Natural killer cell (primary cell): ENCODE measurements around the gene ZNF787. TPM values are rescaled to one million over a fixed set of nuclear protein-coding genes. Genes with fewer than 3 reads are reported as not detected.

Experiments
- ATAC-seq, 3 donors: fragments of 150-1000 bp in 2 of 3; fragments of 200-7000 bp in 1 of 3; cut with Tn5 transposase; 1 replicate in 1 of 3; 2 replicates in 2 of 3; pipeline ENCODE4 v1.10.0; 2021; ENCODE audit warnings: mild to moderate bottlenecking in 2 of 3, moderate library complexity in 2 of 3
- DNase-seq, 2 donors: peaks; one replicate each; pipeline versions ENCODE4 v3.0.0 to v3.0.0-alpha.2; 2013 to 2021; ENCODE audit warnings: mixed read lengths in 1 of 2
- H3K27ac ChIP-seq: one replicate; pipeline ENCODE4 v1.5.1; 2013; ENCODE audit warnings: mild to moderate bottlenecking, low read length
- H3K27me3 ChIP-seq: one replicate; pipeline ENCODE4 v1.6.1; 2013; ENCODE audit warnings: low read length; ENCODE audit not compliant: control insufficient read depth, insufficient read depth
- H3K36me3 ChIP-seq: one replicate; pipeline ENCODE4 v1.6.1; 2013; ENCODE audit warnings: low read length; ENCODE audit not compliant: control insufficient read depth, insufficient read depth
- H3K4me1 ChIP-seq: one replicate; pipeline ENCODE4 v1.6.1; 2013; ENCODE audit warnings: low read length; ENCODE audit not compliant: control insufficient read depth, insufficient read depth
- H3K4me3 ChIP-seq: one replicate; pipeline ENCODE4 v1.5.1; 2013; ENCODE audit warnings: low read length
- H3K9me3 ChIP-seq: one replicate; pipeline ENCODE4 v1.6.1; 2013; ENCODE audit warnings: low read length; ENCODE audit not compliant: control insufficient read depth, insufficient read depth
- H3K27ac Mint-ChIP-seq, 2 donors: one replicate each; pipeline ENCODE4 v1.8.0; 2022; ENCODE audit warnings: mild to moderate bottlenecking in 2 of 2, mixed read lengths in 2 of 2, moderate library complexity in 1 of 2
- H3K27me3 Mint-ChIP-seq, 2 donors: one replicate each; pipeline ENCODE4 v1.8.0; 2022; ENCODE audit warnings: low read depth in 2 of 2, mixed read lengths in 2 of 2
- H3K36me3 Mint-ChIP-seq: one replicate; pipeline ENCODE4 v1.8.0; 2022; ENCODE audit warnings: mixed read lengths
- H3K4me1 Mint-ChIP-seq, 2 donors: one replicate each; pipeline ENCODE4 v1.8.0; 2022; ENCODE audit warnings: mixed read lengths in 2 of 2
- H3K4me3 Mint-ChIP-seq: one replicate; pipeline ENCODE4 v1.8.0; 2022; ENCODE audit warnings: mild to moderate bottlenecking, moderate library complexity, mixed read lengths
- H3K9me3 Mint-ChIP-seq, 2 donors: one replicate each; pipeline ENCODE4 v1.8.0; 2022; ENCODE audit warnings: mixed read lengths in 2 of 2
- CTCF ChIP-seq: fragments of 200-600 bp; IDR thresholded peaks from one replicate; pipeline ENCODE4 v1.8.0; 2022; ENCODE audit warnings: antibody characterized with exemption
- WGBS: methylation state at CpG from one replicate; pipeline ENCODE4 v1.1.7; 2013; ENCODE audit warnings: missing lambda C conversion rate; ENCODE audit not compliant: insufficient coverage; 5-methylcytosine and 5-hydroxymethylcytosine counted together
- intact Hi-C: fragments of 100-400 bp; cut with micrococcal nuclease; formaldehyde crosslinking; loops from one replicate; pipeline ENCODE4 v1.14.2; 2022
- total RNA-seq, 4 donors: library from RNA; stranded (reverse); fragments of 120-200 nt in 1 of 4; gene quantifications; one replicate each; pipeline versions ENCODE4 v1.2.3 to v1.2.4, GENCODE V29; 2013 to 2022

ZNF787 gene
- total RNA-seq, 3 donors from 2014 or later (not counting 1 experiment from before 2014, with no cell fraction given), result 23.9 to 42.0 (median 36.9) TPM

GRCh38 chr19:56085571-56086275, 35.4 kb downstream of the ZNF787 start:
- TF ChIP-seq CTCF, result no peak
- no peak for DNase-seq
- Histone ChIP-seq H3K36me3 (peaks cover 11% of the 10 kb centered on the region), H3K27ac (no peak overlapping the region), H3K9me3 (no peaks in the 10 kb centered on the region), H3K4me1 (peaks cover 8% of the 10 kb centered on the region), H3K4me3 (no peak overlapping the region), H3K27me3 (no peaks in the 10 kb centered on the region)
- 94% methylated on average over 9 of the region's 10 CpGs for WGBS
- Mint-ChIP-seq H3K4me3 (no peak overlapping the region), H3K4me1 (peaks cover 10 to 21% of the 10 kb centered on the region in 2 donors), H3K36me3 (no peaks in the 10 kb centered on the region), H3K27ac (no peak overlapping the region), H3K27me3 (peaks cover 0 to 5% of the 10 kb centered on the region in 2 donors), H3K9me3 (no peaks in the 10 kb centered on the region)
- intact Hi-C loops, result no loop called here
- ATAC-seq, result no peak

- H3K27ac Mint-ChIP-seq, result no peak overlapping the region
- H3K27me3 ChIP-seq, result no peaks in the 10 kb centered on the region
- H3K27me3 Mint-ChIP-seq, result peaks cover 0 to 5% of the 10 kb centered on the region in 2 donors
- no peak for DNase-seq
- intact Hi-C loops, result no loop called here
- H3K4me3 Mint-ChIP-seq, result no peak overlapping the region
- no peak overlapping the region for H3K4me3 ChIP-seq
- H3K9me3 ChIP-seq, result no peaks in the 10 kb centered on the region
- no peaks in the 10 kb centered on the region for H3K36me3 Mint-ChIP-seq
- no peak for TF ChIP-seq CTCF
- peaks cover 10 to 20% of the 10 kb centered on the region in 2 donors for H3K4me1 Mint-ChIP-seq
- H3K36me3 ChIP-seq, result peaks cover 8% of the 10 kb centered on the region
- H3K27ac ChIP-seq, result no peak overlapping the region
- ATAC-seq, result no peak
- peaks cover 12% of the 10 kb centered on the region for H3K4me1 ChIP-seq
- H3K9me3 Mint-ChIP-seq, result no peaks in the 10 kb centered on the region
- WGBS, result 90% methylated on average over 18 of the region's 18 CpGs
Measured at GRCh38 chr19:56084835-56085536, 36.1 kb downstream of the ZNF787 start.

DNA sequence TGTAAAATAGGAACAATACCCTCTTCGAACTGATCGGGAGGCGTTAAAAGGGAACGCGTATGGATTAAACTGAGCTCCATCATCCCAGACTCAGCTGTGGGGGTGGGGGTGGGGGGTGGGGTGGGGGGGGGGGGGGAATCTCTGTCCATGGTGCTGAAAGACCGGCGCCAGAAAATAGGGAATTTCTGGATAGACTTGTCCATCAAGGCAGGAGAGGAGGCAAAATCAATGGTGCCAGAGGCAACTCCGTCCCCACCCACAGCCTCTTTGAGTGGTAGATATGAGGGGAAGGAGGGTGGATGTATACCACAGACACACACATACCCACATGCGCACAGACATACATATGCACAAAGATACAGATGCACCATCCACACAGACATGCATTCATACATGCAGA, 37.4 kb downstream of the ZNF787 start:
- Mint-ChIP-seq H3K4me1 (peaks cover 10 to 18% of the 10 kb centered on the region in 2 donors), H3K27ac (no peak overlapping the region), H3K27me3 (peaks cover 0 to 5% of the 10 kb centered on the region in 2 donors), H3K36me3 (no peaks in the 10 kb centered on the region), H3K9me3 (no peaks in the 10 kb centered on the region), H3K4me3 (no peak overlapping the region)
- H3K27me3 ChIP-seq, result no peaks in the 10 kb centered on the region
- intact Hi-C loops, result no loop called here
- no peak overlapping the region for H3K27ac ChIP-seq
- TF ChIP-seq CTCF, result no peak
- H3K4me1 ChIP-seq, result peaks cover 12% of the 10 kb centered on the region
- DNase-seq, result no peak
- H3K9me3 ChIP-seq, result no peaks in the 10 kb centered on the region
- no peak overlapping the region for H3K4me3 ChIP-seq
- ATAC-seq, result no peak
- WGBS, result no CpG with 5 or more reads among the region's 9 CpGs
- H3K36me3 ChIP-seq, result no peaks in the 10 kb centered on the region
